KMS-11 (cell line): ENCODE results near the gene SCN5A.

Experiments used
- H2AFZ ChIP-seq: fragments of 200-600 bp; sonication (generic); 2 replicates; pipeline ENCODE4 v1.6.1; 2016; ENCODE audit warnings: antibody characterized with exemption, mixed run types, low read depth
- H3K27ac ChIP-seq: fragments of 200-600 bp; sonication (generic); 2 replicates; pipeline ENCODE4 v1.6.1; 2016; ENCODE audit warnings: mild to moderate bottlenecking, mixed run types
- H3K27me3 ChIP-seq: fragments of 200-600 bp; sonication (generic); 2 replicates; pipeline ENCODE4 v1.6.1; 2017; ENCODE audit warnings: mild to moderate bottlenecking, low read depth, mixed run types, moderate library complexity; ENCODE audit not compliant: insufficient read depth
- H3K36me3 ChIP-seq: fragments of 200-600 bp; sonication (generic); 2 replicates; pipeline ENCODE4 v1.6.1; 2017; ENCODE audit warnings: mild to moderate bottlenecking, mixed run types; ENCODE audit not compliant: insufficient read depth
- H3K4me1 ChIP-seq: fragments of 200-600 bp; sonication (generic); 2 replicates; pipeline ENCODE4 v1.6.1; 2016; ENCODE audit warnings: mild to moderate bottlenecking, low read depth, mixed run types; ENCODE audit not compliant: poor library complexity, severe bottlenecking
- H3K4me2 ChIP-seq: fragments of 200-600 bp; sonication (generic); 2 replicates; pipeline ENCODE4 v1.7.0; 2016; ENCODE audit warnings: mild to moderate bottlenecking, mixed run types
- H3K4me3 ChIP-seq: fragments of 200-600 bp; sonication (generic); IDR thresholded peaks from 2 replicates; pipeline ENCODE4 v1.6.1; 2017; ENCODE audit warnings: low read depth, low read length, mixed read lengths; ENCODE audit not compliant: insufficient read depth
- H3K79me2 ChIP-seq: fragments of 200-600 bp; sonication (generic); 2 replicates; pipeline ENCODE4 v1.6.1; 2016; ENCODE audit warnings: low read depth, mixed run types; ENCODE audit not compliant: insufficient read depth
- H3K9ac ChIP-seq: fragments of 200-600 bp; sonication (generic); 2 replicates; pipeline ENCODE4 v1.6.1; 2016; ENCODE audit warnings: mild to moderate bottlenecking, mixed run types
- H4K20me1 ChIP-seq: fragments of 200-600 bp; sonication (generic); 2 replicates; pipeline ENCODE4 v1.6.1; 2016; ENCODE audit warnings: mild to moderate bottlenecking, mixed run types; ENCODE audit not compliant: insufficient read depth
- TF ChIP-seq, protein P1 (sequence below): fragments of 200-600 bp; sonication (generic); conservative IDR thresholded peaks from 2 replicates; pipeline ENCODE4 v1.6.1; 2017; ENCODE audit warnings: low read depth, mild to moderate bottlenecking, antibody characterized with exemption, low read length, moderate library complexity, mixed read lengths

The SCN5A gene

GRCh38 chr3:38521391-38521987 is 128.0 kb downstream of the SCN5A start:
- Histone ChIP-seq H3K27ac (no peak overlapping the region), H3K9ac (no peak overlapping the region), H4K20me1 (no peaks in the 10 kb centered on the region), H3K4me2 (no peak overlapping the region), H2AFZ (no peak overlapping the region), H3K4me3 (no peak overlapping the region), H3K79me2 (no peaks in the 10 kb centered on the region), H3K36me3 (no peaks in the 10 kb centered on the region), H3K4me1 (no peaks in the 10 kb centered on the region), H3K27me3 (no peaks in the 10 kb centered on the region)
- TF ChIP-seq, protein P1, sequence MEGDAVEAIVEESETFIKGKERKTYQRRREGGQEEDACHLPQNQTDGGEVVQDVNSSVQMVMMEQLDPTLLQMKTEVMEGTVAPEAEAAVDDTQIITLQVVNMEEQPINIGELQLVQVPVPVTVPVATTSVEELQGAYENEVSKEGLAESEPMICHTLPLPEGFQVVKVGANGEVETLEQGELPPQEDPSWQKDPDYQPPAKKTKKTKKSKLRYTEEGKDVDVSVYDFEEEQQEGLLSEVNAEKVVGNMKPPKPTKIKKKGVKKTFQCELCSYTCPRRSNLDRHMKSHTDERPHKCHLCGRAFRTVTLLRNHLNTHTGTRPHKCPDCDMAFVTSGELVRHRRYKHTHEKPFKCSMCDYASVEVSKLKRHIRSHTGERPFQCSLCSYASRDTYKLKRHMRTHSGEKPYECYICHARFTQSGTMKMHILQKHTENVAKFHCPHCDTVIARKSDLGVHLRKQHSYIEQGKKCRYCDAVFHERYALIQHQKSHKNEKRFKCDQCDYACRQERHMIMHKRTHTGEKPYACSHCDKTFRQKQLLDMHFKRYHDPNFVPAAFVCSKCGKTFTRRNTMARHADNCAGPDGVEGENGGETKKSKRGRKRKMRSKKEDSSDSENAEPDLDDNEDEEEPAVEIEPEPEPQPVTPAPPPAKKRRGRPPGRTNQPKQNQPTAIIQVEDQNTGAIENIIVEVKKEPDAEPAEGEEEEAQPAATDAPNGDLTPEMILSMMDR = peak; percentile 83

DNA sequence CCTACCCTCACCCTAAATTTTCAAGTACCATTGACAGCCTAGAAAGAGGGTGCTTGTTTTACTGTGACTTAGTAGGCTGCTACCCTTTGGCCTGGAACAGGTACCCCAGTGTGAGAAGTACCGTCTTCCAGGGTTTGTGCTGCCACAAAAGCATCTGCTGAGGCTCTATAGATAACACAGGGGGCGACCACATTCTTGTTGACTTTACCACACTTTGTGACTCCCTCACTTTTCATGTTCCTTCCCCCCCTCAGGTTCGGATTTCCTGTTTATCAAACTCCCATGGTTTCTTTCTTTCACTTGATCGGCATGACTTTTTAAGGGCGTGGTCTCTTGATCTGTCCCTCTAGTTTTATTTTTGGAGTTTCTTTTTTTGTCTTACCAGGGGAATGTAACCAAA is 129.8 kb downstream of the SCN5A start:
- Histone ChIP-seq H3K9ac (no peak overlapping the region), H3K4me2 (no peak overlapping the region), H3K27ac (no peak overlapping the region)

DNA sequence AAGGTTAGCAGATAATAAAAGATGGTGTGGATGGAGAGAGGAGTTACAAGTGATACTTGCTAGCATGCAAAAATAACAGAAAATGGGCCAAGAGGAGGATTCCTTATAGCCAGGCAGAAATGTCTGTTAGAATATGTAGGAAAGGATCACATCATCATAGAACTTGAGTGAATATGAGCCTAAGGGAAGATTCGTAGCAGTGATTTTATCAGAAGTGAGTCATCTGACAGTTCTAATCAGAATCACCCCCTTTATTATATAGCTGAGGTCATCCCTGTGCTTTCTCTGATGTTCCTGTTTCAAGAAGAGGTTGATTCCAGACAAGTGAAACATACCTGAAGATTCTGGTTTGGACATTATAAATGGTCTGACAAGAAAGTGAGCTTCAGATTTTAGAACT is 130.5 kb downstream of the SCN5A start:
- Histone ChIP-seq H2AFZ (no peak overlapping the region), H3K36me3 (no peaks in the 10 kb centered on the region), H3K79me2 (no peaks in the 10 kb centered on the region), H3K27me3 (no peaks in the 10 kb centered on the region), H4K20me1 (no peaks in the 10 kb centered on the region), H3K27ac (no peak overlapping the region), H3K4me2 (no peak overlapping the region), H3K4me3 (no peak overlapping the region), H3K4me1 (no peaks in the 10 kb centered on the region), H3K9ac (no peak overlapping the region)
- TF ChIP-seq, protein P1 = no peak

More for the DNA sequence above, 129.8 kb downstream of the SCN5A start:
- Histone ChIP-seq H3K36me3 (no peaks in the 10 kb centered on the region), H3K4me3 (no peak overlapping the region), H4K20me1 (no peaks in the 10 kb centered on the region), H3K4me1 (no peaks in the 10 kb centered on the region), H3K79me2 (no peaks in the 10 kb centered on the region), H3K27me3 (no peaks in the 10 kb centered on the region), H2AFZ (no peak overlapping the region)
- TF ChIP-seq, protein P1 = no peak

DNA sequence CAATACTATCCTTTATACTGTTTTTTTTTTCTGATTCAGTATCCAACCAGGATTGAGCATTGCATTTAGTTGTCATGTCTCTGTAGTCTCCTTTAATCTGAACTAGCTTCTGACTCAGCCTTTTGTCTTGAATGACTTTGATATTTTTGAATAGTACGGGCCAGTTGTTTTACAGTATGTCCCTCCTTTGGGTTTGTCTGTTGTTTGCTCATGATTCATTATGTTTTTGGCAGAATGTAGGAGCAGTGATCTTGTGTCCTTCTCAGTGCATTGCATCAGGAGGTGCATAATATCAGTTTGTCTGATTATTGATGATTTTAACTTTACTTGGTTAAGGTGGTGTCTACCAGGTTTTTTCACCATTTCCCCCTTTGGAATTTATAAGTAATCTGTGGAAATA is 132.8 kb downstream of the SCN5A start:
- Histone ChIP-seq H3K27ac (no peak overlapping the region), H3K9ac (no peak overlapping the region), H2AFZ (no peak overlapping the region), H4K20me1 (no peaks in the 10 kb centered on the region), H3K27me3 (no peaks in the 10 kb centered on the region), H3K4me2 (no peak overlapping the region), H3K4me3 (no peak overlapping the region), H3K4me1 (no peaks in the 10 kb centered on the region), H3K36me3 (no peaks in the 10 kb centered on the region), H3K79me2 (no peaks in the 10 kb centered on the region)
- TF ChIP-seq, protein P1 = no peak
